ENCODE data around the gene KCNK18.
"Not testable (repeated sequence)": the region's sequence is repeated elsewhere in the genome, so short reads cannot be mapped to it uniquely, and the experiment has no call there.

Gene KCNK18

GRCh38 chr10:117223693-117224430 lies 26.6 kb downstream of the KCNK18 start:
- Histone ChIP-seq H3K27me3 (ENCODE audit: control insufficient read depth in 1 of 2, insufficient read depth in 2 of 2, low read length in 2 of 2) (no peaks in the 10 kb centered on the region), H3K36me3 (ENCODE audit: insufficient read depth, low read length) (no peaks in the 10 kb centered on the region), H3K27ac (ENCODE audit: low read depth, low read length) (no peak overlapping the region)

GRCh38 chr10:117224881-117225280 lies 27.6 kb downstream of the KCNK18 start:
- Histone ChIP-seq H3K4me1 (ENCODE audit: insufficient read depth, low read length) (no peaks in the 10 kb centered on the region), H3K4me3 (ENCODE audit: low read depth in 1 of 2, low read length in 2 of 2) (no peak overlapping the region), H3K36me3 (ENCODE audit: insufficient read depth, low read length) (no peaks in the 10 kb centered on the region), H3K27ac (ENCODE audit: low read depth, low read length) (no peak overlapping the region), H3K27me3 (ENCODE audit: control insufficient read depth in 1 of 2, insufficient read depth in 2 of 2, low read length in 2 of 2) (no peaks in the 10 kb centered on the region), H3K9me3 (ENCODE audit: low read length) (no peaks in the 10 kb centered on the region), H3K9ac (ENCODE audit: low read length) (no peak overlapping the region)

More at GRCh38 chr10:117223693-117224430, 26.6 kb downstream of the KCNK18 start:
- H3K9ac ChIP-seq (ENCODE audit: low read length) = no peak overlapping the region
- no peak overlapping the region for H3K4me3 ChIP-seq (ENCODE audit: low read depth in 1 of 2, low read length in 2 of 2)
- no peaks in the 10 kb centered on the region for H3K9me3 ChIP-seq (ENCODE audit: low read length)
- H3K4me1 ChIP-seq (ENCODE audit: insufficient read depth, low read length) = no peaks in the 10 kb centered on the region

- no peak overlapping the region for H3K27ac ChIP-seq (ENCODE audit: low read depth, low read length)
- no peaks in the 10 kb centered on the region for H3K27me3 ChIP-seq (ENCODE audit: control insufficient read depth in 1 of 2, insufficient read depth in 2 of 2, low read length in 2 of 2)
- H3K4me3 ChIP-seq (ENCODE audit: low read depth in 1 of 2, low read length in 2 of 2) = no peak overlapping the region
- no peaks in the 10 kb centered on the region for H3K36me3 ChIP-seq (ENCODE audit: insufficient read depth, low read length)
- no peaks in the 10 kb centered on the region for H3K9me3 ChIP-seq (ENCODE audit: low read length)
- H3K4me1 ChIP-seq (ENCODE audit: insufficient read depth, low read length) = no peaks in the 10 kb centered on the region
- H3K9ac ChIP-seq (ENCODE audit: low read length) = no peak overlapping the region
These were observed 29.6 kb downstream of the KCNK18 start for GRCh38 chr10:117226813-117227451.

GRCh38 chr10:117228210-117228609 lies 30.9 kb downstream of the KCNK18 start:
- H3K36me3 ChIP-seq (ENCODE audit: insufficient read depth, low read length) = no peaks in the 10 kb centered on the region
- no peak overlapping the region for H3K27ac ChIP-seq (ENCODE audit: low read depth, low read length)
- H3K4me1 ChIP-seq (ENCODE audit: insufficient read depth, low read length) = no peaks in the 10 kb centered on the region
- no peaks in the 10 kb centered on the region for H3K9me3 ChIP-seq (ENCODE audit: low read length)
- no peak overlapping the region for H3K9ac ChIP-seq (ENCODE audit: low read length)
- no peak overlapping the region for H3K4me3 ChIP-seq (ENCODE audit: low read depth in 1 of 2, low read length in 2 of 2)
- peaks cover 0 to 4% of the 10 kb centered on the region in 2 donors for H3K27me3 ChIP-seq (ENCODE audit: control insufficient read depth in 1 of 2, insufficient read depth in 2 of 2, low read length in 2 of 2)

- not testable (repeated sequence) for H3K4me1 ChIP-seq (ENCODE audit: insufficient read depth, low read length); H3K4me3 ChIP-seq (ENCODE audit: low read depth in 1 of 2, low read length in 2 of 2); H3K27ac ChIP-seq (ENCODE audit: low read depth, low read length); H3K9ac ChIP-seq (ENCODE audit: low read length); H3K36me3 ChIP-seq (ENCODE audit: insufficient read depth, low read length); H3K9me3 ChIP-seq (ENCODE audit: low read length); H3K27me3 ChIP-seq (ENCODE audit: control insufficient read depth in 1 of 2, insufficient read depth in 2 of 2, low read length in 2 of 2)
These were observed 32.8 kb downstream of the KCNK18 start for GRCh38 chr10:117230107-117230506.

- peaks cover 0 to 24% of the 10 kb centered on the region in 2 donors for H3K27me3 ChIP-seq (ENCODE audit: control insufficient read depth in 1 of 2, insufficient read depth in 2 of 2, low read length in 2 of 2)
- H3K9me3 ChIP-seq (ENCODE audit: low read length) = no peaks in the 10 kb centered on the region
- H3K4me3 ChIP-seq (ENCODE audit: low read depth in 1 of 2, low read length in 2 of 2) = no peak overlapping the region
- no peak overlapping the region for H3K27ac ChIP-seq (ENCODE audit: low read depth, low read length)
- no peak overlapping the region for H3K9ac ChIP-seq (ENCODE audit: low read length)
- H3K36me3 ChIP-seq (ENCODE audit: insufficient read depth, low read length) = no peaks in the 10 kb centered on the region
- H3K4me1 ChIP-seq (ENCODE audit: insufficient read depth, low read length) = no peaks in the 10 kb centered on the region
These were observed 40.2 kb downstream of the KCNK18 start for GRCh38 chr10:117237401-117237991.

- H3K36me3 ChIP-seq (ENCODE audit: insufficient read depth, low read length) = no peaks in the 10 kb centered on the region
- H3K27ac ChIP-seq (ENCODE audit: low read depth, low read length) = no peak overlapping the region
- H3K4me3 ChIP-seq (ENCODE audit: low read depth in 1 of 2, low read length in 2 of 2) = no peak overlapping the region
- H3K9ac ChIP-seq (ENCODE audit: low read length) = no peak overlapping the region
- H3K9me3 ChIP-seq (ENCODE audit: low read length) = no peaks in the 10 kb centered on the region
- no peaks in the 10 kb centered on the region for H3K4me1 ChIP-seq (ENCODE audit: insufficient read depth, low read length)
- peaks cover 0 to 21% of the 10 kb centered on the region in 2 donors for H3K27me3 ChIP-seq (ENCODE audit: control insufficient read depth in 1 of 2, insufficient read depth in 2 of 2, low read length in 2 of 2)
These were observed 41.8 kb downstream of the KCNK18 start for GRCh38 chr10:117239051-117239450.

GRCh38 chr10:117239721-117240620 lies 42.7 kb downstream of the KCNK18 start:
- Histone ChIP-seq H3K27ac (ENCODE audit: low read depth, low read length) (no peak overlapping the region), H3K4me3 (ENCODE audit: low read depth in 1 of 2, low read length in 2 of 2) (no peak overlapping the region), H3K27me3 (ENCODE audit: control insufficient read depth in 1 of 2, insufficient read depth in 2 of 2, low read length in 2 of 2) (peaks cover 0 to 22% of the 10 kb centered on the region in 2 donors), H3K9ac (ENCODE audit: low read length) (no peak overlapping the region), H3K36me3 (ENCODE audit: insufficient read depth, low read length) (no peaks in the 10 kb centered on the region), H3K4me1 (ENCODE audit: insufficient read depth, low read length) (no peaks in the 10 kb centered on the region), H3K9me3 (ENCODE audit: low read length) (no peaks in the 10 kb centered on the region)

- H3K9ac ChIP-seq (ENCODE audit: low read length) = no peak within 1 kb of the TSS
- no peaks in the 10 kb centered on the region for H3K9me3 ChIP-seq (ENCODE audit: low read length)
- H3K4me1 ChIP-seq (ENCODE audit: insufficient read depth, low read length) = no peaks in the 10 kb centered on the region
- H3K27me3 ChIP-seq (ENCODE audit: control insufficient read depth in 1 of 2, insufficient read depth in 2 of 2, low read length in 2 of 2) = peaks cover 0 to 24% of the 10 kb centered on the region in 2 donors
- H3K4me3 ChIP-seq (ENCODE audit: low read depth in 1 of 2, low read length in 2 of 2) = no peak within 1 kb of the TSS
- H3K27ac ChIP-seq (ENCODE audit: low read depth, low read length) = no peak within 1 kb of the TSS
- H3K36me3 ChIP-seq (ENCODE audit: insufficient read depth, low read length) = no peaks in the 10 kb centered on the region
These were observed 43.6 kb downstream of the KCNK18 start, which contains the start of gene SLC18A2 for GRCh38 chr10:117240621-117241529. SLC18A2 (plus strand) TSS chr10:117241114; CDS start chr10:117241694, 580 bp downstream.
